HG02981 (cell line): ENCODE data around the gene NFE2L2.
"Not testable (repeated sequence)": the region's sequence is repeated elsewhere in the genome, so short reads cannot be mapped to it uniquely, and the experiment has no call there.

Source experiments
- ATAC-seq: cut with Tn5 transposase; IDR thresholded peaks from one replicate; pipeline ENCODE4 v1.9.1; 2021; ENCODE audit warnings: mild to moderate bottlenecking, moderate library complexity; ENCODE audit not compliant: unreplicated experiment

Gene NFE2L2

GRCh38 chr2:177204417-177204816, 60.1 kb downstream of the NFE2L2 start:
- no peak for ATAC-seq

- ATAC-seq, result no peak
Observed at GRCh38 chr2:177201919-177202346, 62.6 kb downstream of the NFE2L2 start.

GRCh38 chr2:177200419-177200818, 64.1 kb downstream of the NFE2L2 start:
- ATAC-seq, result not testable (repeated sequence)

- no peak for ATAC-seq
Observed at GRCh38 chr2:177195194-177195593, 69.3 kb downstream of the NFE2L2 start.

- ATAC-seq, result no peak
Observed at GRCh38 chr2:177193240-177193639, 71.3 kb downstream of the NFE2L2 start.

- no peak for ATAC-seq
Observed at GRCh38 chr2:177192788-177193187, 71.7 kb downstream of the NFE2L2 start.

GRCh38 chr2:177190941-177191340, 73.6 kb downstream of the NFE2L2 start:
- no peak for ATAC-seq

- no peak for ATAC-seq
Observed at GRCh38 chr2:177188482-177189469, 75.8 kb downstream of the NFE2L2 start.

- no peak for ATAC-seq
Observed at GRCh38 chr2:177187631-177188312, 76.8 kb downstream of the NFE2L2 start.

GRCh38 chr2:177186038-177186437, 78.5 kb downstream of the NFE2L2 start:
- not testable (repeated sequence) for ATAC-seq

- ATAC-seq, result no peak
Observed at GRCh38 chr2:177184606-177185005, 79.9 kb downstream of the NFE2L2 start.

GRCh38 chr2:177183860-177184259, 80.7 kb downstream of the NFE2L2 start:
- no peak for ATAC-seq
